ENCODE data around the gene CYP2E1.
A peak's percentile ranks its signal among the peaks of the same experiment; 100 is the strongest.
"Not testable (repeated sequence)": the region's sequence is repeated elsewhere in the genome, so short reads cannot be mapped to it uniquely, and the experiment has no call there.

CYP2E1 gene

GRCh38 chr10:133489816-133490588 is 37.2 kb upstream of the CYP2E1 start:
- DNase-seq (ENCODE audit: low spot score), result no peak
- TF ChIP-seq CTCF (IDR thresholded peaks at IDR 0.05; ENCODE audit: extremely low read depth, insufficient read depth, missing control alignments), result no peak
- in situ Hi-C loops (cut with MboI; ENCODE audit: low pct_unique_long_range_greater_than_20kb, low sequenced_read_pairs, unreplicated experiment), result no loop called here

GRCh38 chr10:133493562-133493961 is 33.6 kb upstream of the CYP2E1 start:
- DNase-seq (ENCODE audit: low spot score); in situ Hi-C loops (cut with MboI; ENCODE audit: low pct_unique_long_range_greater_than_20kb, low sequenced_read_pairs, unreplicated experiment): not testable (repeated sequence)

GRCh38 chr10:133497363-133497762 is 29.8 kb upstream of the CYP2E1 start:
- in situ Hi-C loops (cut with MboI; ENCODE audit: low pct_unique_long_range_greater_than_20kb, low sequenced_read_pairs, unreplicated experiment); DNase-seq (ENCODE audit: low spot score): not testable (repeated sequence)
- peak; percentile 39 for TF ChIP-seq CTCF (IDR thresholded peaks at IDR 0.05; ENCODE audit: extremely low read depth, insufficient read depth, missing control alignments)

GRCh38 chr10:133499176-133499575 is 28.0 kb upstream of the CYP2E1 start:
- in situ Hi-C loops (cut with MboI; ENCODE audit: low pct_unique_long_range_greater_than_20kb, low sequenced_read_pairs, unreplicated experiment); DNase-seq (ENCODE audit: low spot score): not testable (repeated sequence)

- in situ Hi-C loops (cut with MboI; ENCODE audit: low pct_unique_long_range_greater_than_20kb, low sequenced_read_pairs, unreplicated experiment); DNase-seq (ENCODE audit: low spot score): not testable (repeated sequence)
These were observed 26.3 kb upstream of the CYP2E1 start for GRCh38 chr10:133500897-133501296.

GRCh38 chr10:133509700-133510099 is 17.5 kb upstream of the CYP2E1 start:
- DNase-seq (ENCODE audit: low spot score), result no peak
- in situ Hi-C loops (cut with MboI; ENCODE audit: low pct_unique_long_range_greater_than_20kb, low sequenced_read_pairs, unreplicated experiment), result no loop called here
- TF ChIP-seq CTCF (IDR thresholded peaks at IDR 0.05; ENCODE audit: extremely low read depth, insufficient read depth, missing control alignments), result no peak

GRCh38 chr10:133511408-133511807 is 15.8 kb upstream of the CYP2E1 start:
- in situ Hi-C loops (cut with MboI; ENCODE audit: low pct_unique_long_range_greater_than_20kb, low sequenced_read_pairs, unreplicated experiment), result no loop called here
- no peak for DNase-seq (ENCODE audit: low spot score)
- TF ChIP-seq CTCF (IDR thresholded peaks at IDR 0.05; ENCODE audit: extremely low read depth, insufficient read depth, missing control alignments), result no peak

- no peak for DNase-seq (ENCODE audit: low spot score)
- TF ChIP-seq CTCF (IDR thresholded peaks at IDR 0.05; ENCODE audit: extremely low read depth, insufficient read depth, missing control alignments), result no peak
- in situ Hi-C loops (cut with MboI; ENCODE audit: low pct_unique_long_range_greater_than_20kb, low sequenced_read_pairs, unreplicated experiment), result no loop called here
These were observed 15.1 kb upstream of the CYP2E1 start for GRCh38 chr10:133511907-133512528.

Data from GM13977 (cell line).